Panc1 (cell line): Measurements from ENCODE around the gene EEF1AKMT1.

ENCODE experiments used
- POLR2AphosphoS5 ChIP-seq: IDR thresholded peaks from 2 replicates; pipeline ENCODE4 v1.6.1; 2012; ENCODE audit warnings: mild to moderate bottlenecking, low read depth, low read length, moderate library complexity
- TCF7L2 ChIP-seq: IDR thresholded peaks from 2 replicates; pipeline ENCODE4 v1.6.1; 2011; ENCODE audit warnings: mild to moderate bottlenecking, low read depth, low read length, inconsistent platforms
- TF ChIP-seq, protein P1 (sequence below): fragments of 450-650 bp; IDR thresholded peaks from 2 replicates; pipeline ENCODE4 v1.5.1; 2017; ENCODE audit warnings: mild to moderate bottlenecking
- TF ChIP-seq, protein P2 (sequence below), 2 experiments: IDR thresholded peaks; 2 replicates each; pipeline ENCODE4 v1.6.1; 2011 to 2012; ENCODE audit warnings: low read depth in 2 of 2, control low read depth in 1 of 2, low read length in 1 of 2, mild to moderate bottlenecking in 1 of 2, moderate library complexity in 1 of 2; ENCODE audit not compliant: insufficient read depth in 1 of 2

DNA sequence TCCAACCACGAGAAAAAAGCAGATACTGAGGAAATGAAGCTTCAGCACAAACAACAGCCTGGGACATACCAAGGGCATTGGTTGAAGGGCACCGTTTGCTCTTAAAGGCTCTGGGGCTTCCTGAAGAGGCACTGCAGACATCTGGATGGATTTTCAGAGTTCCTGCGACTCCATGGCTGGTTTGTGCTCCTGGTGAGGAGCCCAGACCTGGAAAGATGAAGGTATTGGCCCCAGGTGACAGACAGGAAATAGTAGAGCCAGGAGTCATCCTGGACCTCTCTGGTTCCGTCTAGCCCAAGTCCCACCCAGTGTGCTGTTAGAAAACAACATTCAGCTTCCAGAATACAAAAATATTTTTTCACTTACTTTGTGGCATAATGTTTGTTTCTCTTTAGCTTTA lies 64.0 kb downstream of the EEF1AKMT1 start:
- TF ChIP-seq, protein P1, sequence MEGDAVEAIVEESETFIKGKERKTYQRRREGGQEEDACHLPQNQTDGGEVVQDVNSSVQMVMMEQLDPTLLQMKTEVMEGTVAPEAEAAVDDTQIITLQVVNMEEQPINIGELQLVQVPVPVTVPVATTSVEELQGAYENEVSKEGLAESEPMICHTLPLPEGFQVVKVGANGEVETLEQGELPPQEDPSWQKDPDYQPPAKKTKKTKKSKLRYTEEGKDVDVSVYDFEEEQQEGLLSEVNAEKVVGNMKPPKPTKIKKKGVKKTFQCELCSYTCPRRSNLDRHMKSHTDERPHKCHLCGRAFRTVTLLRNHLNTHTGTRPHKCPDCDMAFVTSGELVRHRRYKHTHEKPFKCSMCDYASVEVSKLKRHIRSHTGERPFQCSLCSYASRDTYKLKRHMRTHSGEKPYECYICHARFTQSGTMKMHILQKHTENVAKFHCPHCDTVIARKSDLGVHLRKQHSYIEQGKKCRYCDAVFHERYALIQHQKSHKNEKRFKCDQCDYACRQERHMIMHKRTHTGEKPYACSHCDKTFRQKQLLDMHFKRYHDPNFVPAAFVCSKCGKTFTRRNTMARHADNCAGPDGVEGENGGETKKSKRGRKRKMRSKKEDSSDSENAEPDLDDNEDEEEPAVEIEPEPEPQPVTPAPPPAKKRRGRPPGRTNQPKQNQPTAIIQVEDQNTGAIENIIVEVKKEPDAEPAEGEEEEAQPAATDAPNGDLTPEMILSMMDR = no peak
- TF ChIP-seq TCF7L2 (no peak), POLR2AphosphoS5 (no peak)
- TF ChIP-seq, protein P2, sequence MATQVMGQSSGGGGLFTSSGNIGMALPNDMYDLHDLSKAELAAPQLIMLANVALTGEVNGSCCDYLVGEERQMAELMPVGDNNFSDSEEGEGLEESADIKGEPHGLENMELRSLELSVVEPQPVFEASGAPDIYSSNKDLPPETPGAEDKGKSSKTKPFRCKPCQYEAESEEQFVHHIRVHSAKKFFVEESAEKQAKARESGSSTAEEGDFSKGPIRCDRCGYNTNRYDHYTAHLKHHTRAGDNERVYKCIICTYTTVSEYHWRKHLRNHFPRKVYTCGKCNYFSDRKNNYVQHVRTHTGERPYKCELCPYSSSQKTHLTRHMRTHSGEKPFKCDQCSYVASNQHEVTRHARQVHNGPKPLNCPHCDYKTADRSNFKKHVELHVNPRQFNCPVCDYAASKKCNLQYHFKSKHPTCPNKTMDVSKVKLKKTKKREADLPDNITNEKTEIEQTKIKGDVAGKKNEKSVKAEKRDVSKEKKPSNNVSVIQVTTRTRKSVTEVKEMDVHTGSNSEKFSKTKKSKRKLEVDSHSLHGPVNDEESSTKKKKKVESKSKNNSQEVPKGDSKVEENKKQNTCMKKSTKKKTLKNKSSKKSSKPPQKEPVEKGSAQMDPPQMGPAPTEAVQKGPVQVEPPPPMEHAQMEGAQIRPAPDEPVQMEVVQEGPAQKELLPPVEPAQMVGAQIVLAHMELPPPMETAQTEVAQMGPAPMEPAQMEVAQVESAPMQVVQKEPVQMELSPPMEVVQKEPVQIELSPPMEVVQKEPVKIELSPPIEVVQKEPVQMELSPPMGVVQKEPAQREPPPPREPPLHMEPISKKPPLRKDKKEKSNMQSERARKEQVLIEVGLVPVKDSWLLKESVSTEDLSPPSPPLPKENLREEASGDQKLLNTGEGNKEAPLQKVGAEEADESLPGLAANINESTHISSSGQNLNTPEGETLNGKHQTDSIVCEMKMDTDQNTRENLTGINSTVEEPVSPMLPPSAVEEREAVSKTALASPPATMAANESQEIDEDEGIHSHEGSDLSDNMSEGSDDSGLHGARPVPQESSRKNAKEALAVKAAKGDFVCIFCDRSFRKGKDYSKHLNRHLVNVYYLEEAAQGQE (IDR thresholded peaks at IDR 0.05; ENCODE audit: insufficient read depth in 1 of 2, low read depth in 2 of 2, low read length in 1 of 2) = no peak
